Calu3 (cell line): Measurements from ENCODE around the gene RPL15. TPM values are rescaled to one million over a fixed set of nuclear protein-coding genes. Genes with fewer than 3 reads are reported as not detected.

Experiments used
- BruUV-seq: library from RNA; stranded (reverse); fragments of 400-500 nt; replicated peaks from 2 replicates; lab custom pipeline; 2021; lab: Mats Ljungman, UMichigan
- CTCF ChIA-PET: fragments of 300-600 bp; sonication (Branson Sonifier 250); formaldehyde crosslinking; loops from one replicate; lab custom pipeline; 2022; ENCODE audit warnings: antibody characterized with exemption; lab: Charles Lee
- DNase-seq: peaks from one replicate; pipeline ENCODE4 v3.0.0; 2022
- H3K27ac Mint-ChIP-seq: one replicate; pipeline ENCODE4 v1.8.0; 2022; ENCODE audit warnings: mixed read lengths; ENCODE audit not compliant: unreplicated experiment
- H3K27me3 Mint-ChIP-seq: one replicate; pipeline ENCODE4 v1.8.0; 2022; ENCODE audit warnings: mixed read lengths; ENCODE audit not compliant: unreplicated experiment
- H3K36me3 Mint-ChIP-seq: one replicate; pipeline ENCODE4 v1.8.0; 2022; ENCODE audit warnings: mild to moderate bottlenecking, moderate library complexity, mixed read lengths; ENCODE audit not compliant: insufficient read depth, unreplicated experiment
- H3K4me1 Mint-ChIP-seq: one replicate; pipeline ENCODE4 v1.8.0; 2022; ENCODE audit warnings: mild to moderate bottlenecking, low read depth, mixed read lengths; ENCODE audit not compliant: unreplicated experiment
- H3K4me3 Mint-ChIP-seq: one replicate; pipeline ENCODE4 v1.8.0; 2022; ENCODE audit warnings: mild to moderate bottlenecking, low read depth, moderate library complexity, mixed read lengths; ENCODE audit not compliant: unreplicated experiment
- H3K9me3 Mint-ChIP-seq: one replicate; pipeline ENCODE4 v1.8.0; 2022; ENCODE audit warnings: low read depth, mixed read lengths; ENCODE audit not compliant: unreplicated experiment
- intact Hi-C: fragments of 100-400 bp; cut with micrococcal nuclease; formaldehyde crosslinking; loops from one replicate; pipeline ENCODE4 v1.10.0; 2022; ENCODE audit not compliant: unreplicated experiment
- total RNA-seq: library from RNA; stranded (reverse); gene quantifications from 2 replicates; pipeline ENCODE4 v1.2.3, GENCODE V29; 2022
- TF ChIP-seq, protein P1 (sequence below): fragments of 200-600 bp; IDR thresholded peaks from one replicate; pipeline ENCODE4 v1.8.0; 2022; ENCODE audit warnings: antibody characterized with exemption; ENCODE audit not compliant: unreplicated experiment

Gene RPL15
- total RNA-seq, 1 experiment from 2014 or later = 1,430 TPM

DNA sequence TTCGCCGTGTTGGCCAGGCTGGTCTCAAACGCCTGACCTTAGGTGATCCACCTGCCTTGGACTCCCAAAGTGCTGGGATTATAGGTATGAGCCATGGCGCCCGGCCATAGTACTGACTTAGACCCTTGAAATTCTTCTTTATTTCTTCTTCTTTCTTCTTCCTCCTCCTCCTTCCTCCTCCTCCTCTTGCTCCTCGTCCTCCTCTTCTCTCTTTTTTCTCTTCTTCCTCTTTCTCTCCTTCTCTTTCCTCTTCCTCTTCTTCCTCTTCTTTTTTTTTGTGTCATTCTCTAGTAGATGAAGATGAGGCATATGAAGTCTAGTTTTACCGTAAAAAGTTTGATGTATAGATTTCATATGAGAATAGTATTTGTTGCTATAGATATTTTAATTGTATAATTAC is 9.3 kb downstream of the RPL15 start:
- CTCF ChIA-PET = no interaction called here
- TF ChIP-seq, protein P1, sequence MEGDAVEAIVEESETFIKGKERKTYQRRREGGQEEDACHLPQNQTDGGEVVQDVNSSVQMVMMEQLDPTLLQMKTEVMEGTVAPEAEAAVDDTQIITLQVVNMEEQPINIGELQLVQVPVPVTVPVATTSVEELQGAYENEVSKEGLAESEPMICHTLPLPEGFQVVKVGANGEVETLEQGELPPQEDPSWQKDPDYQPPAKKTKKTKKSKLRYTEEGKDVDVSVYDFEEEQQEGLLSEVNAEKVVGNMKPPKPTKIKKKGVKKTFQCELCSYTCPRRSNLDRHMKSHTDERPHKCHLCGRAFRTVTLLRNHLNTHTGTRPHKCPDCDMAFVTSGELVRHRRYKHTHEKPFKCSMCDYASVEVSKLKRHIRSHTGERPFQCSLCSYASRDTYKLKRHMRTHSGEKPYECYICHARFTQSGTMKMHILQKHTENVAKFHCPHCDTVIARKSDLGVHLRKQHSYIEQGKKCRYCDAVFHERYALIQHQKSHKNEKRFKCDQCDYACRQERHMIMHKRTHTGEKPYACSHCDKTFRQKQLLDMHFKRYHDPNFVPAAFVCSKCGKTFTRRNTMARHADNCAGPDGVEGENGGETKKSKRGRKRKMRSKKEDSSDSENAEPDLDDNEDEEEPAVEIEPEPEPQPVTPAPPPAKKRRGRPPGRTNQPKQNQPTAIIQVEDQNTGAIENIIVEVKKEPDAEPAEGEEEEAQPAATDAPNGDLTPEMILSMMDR = no peak

GRCh38 chr3:23926736-23927135 is 9.8 kb downstream of the RPL15 start:
- TF ChIP-seq, protein P1 = no peak
- intact Hi-C loops = loop anchor here (2.0 kb wide), 1 partner anchor 18 kb away; the partner anchor contains the start of gene NR1D2
- no peaks in the 10 kb centered on the region for H3K27me3 Mint-ChIP-seq
- H3K4me3 Mint-ChIP-seq = no peak overlapping the region
- H3K36me3 Mint-ChIP-seq = peaks cover 4% of the 10 kb centered on the region
- no TSS peak for BruUV-seq
- no peaks in the 10 kb centered on the region for H3K9me3 Mint-ChIP-seq
- peak; percentile 23 for DNase-seq
- H3K4me1 Mint-ChIP-seq = peaks cover 7% of the 10 kb centered on the region
- H3K27ac Mint-ChIP-seq = peak overlapping the region; percentile 70
- CTCF ChIA-PET = interaction anchor here (0.6 kb wide), 2 partner anchors 13 to 79 kb away, joined by 4 to 6 read pairs; no protein-coding TSS in a partner anchor

More for the DNA sequence above, 9.3 kb downstream of the RPL15 start:
- Mint-ChIP-seq H3K27me3 (no peaks in the 10 kb centered on the region), H3K9me3 (no peaks in the 10 kb centered on the region), H3K4me3 (no peak overlapping the region), H3K27ac (no peak overlapping the region), H3K4me1 (peaks cover 7% of the 10 kb centered on the region), H3K36me3 (peaks cover 9% of the 10 kb centered on the region)
- intact Hi-C loops = loop anchor here (2.0 kb wide), 1 partner anchor 19 kb away; the partner anchor contains the start of gene NR1D2
- no TSS peak for BruUV-seq
- no peak for DNase-seq

DNA sequence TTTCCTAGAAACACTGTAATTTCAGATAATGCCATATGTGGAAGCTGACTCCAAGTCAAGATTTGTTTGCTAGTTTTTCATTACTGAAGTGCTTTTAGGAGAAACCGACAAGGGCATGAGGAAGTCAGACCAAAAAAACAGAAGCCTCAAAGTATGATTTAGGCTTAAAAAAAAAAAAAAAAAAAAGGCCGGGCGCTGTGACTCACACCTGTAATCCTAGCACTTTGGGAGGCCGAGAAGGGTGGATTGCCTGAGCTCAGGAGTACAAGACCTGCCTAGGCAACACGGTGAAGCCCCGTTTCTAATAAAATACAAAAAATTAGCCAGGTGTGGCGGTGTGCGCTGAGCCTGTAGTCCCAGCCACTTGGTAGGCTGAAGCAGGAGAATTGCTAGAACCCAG is 11.6 kb downstream of the RPL15 start:
- peak; percentile 32 for DNase-seq
- Mint-ChIP-seq H3K27me3 (no peaks in the 10 kb centered on the region), H3K9me3 (no peaks in the 10 kb centered on the region), H3K27ac (no peak overlapping the region), H3K4me3 (no peak overlapping the region), H3K4me1 (peaks cover 7% of the 10 kb centered on the region), H3K36me3 (no peaks in the 10 kb centered on the region)
- CTCF ChIA-PET = interaction anchor here (0.7 to 1.5 kb wide), 3 partner anchors 13 to 1734 kb away, joined by 3 to 5 read pairs (median 5); no protein-coding TSS in a partner anchor
- intact Hi-C loops = no loop called here
- no TSS peak for BruUV-seq
- TF ChIP-seq, protein P1 = no peak

DNA sequence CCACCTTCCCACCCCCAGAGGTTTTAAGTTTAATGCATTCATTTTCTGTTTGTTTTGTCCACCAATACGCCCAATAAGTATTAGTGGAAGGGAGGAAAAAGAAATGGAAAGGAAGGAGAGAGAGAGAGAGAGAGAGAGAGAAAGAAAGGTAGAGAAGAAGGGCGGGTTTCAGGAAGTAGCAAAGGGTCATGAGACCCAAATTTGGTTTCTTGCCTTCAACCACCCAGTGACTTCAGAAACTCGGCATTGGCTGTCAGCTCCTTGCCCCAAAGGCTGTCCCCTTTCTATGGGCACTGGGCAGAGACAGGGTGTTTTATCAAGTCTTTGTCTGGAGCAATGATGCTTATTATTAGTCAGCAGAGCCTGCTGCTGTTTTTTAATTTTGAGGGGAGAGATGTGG is 14.7 kb downstream of the RPL15 start:
- no peaks in the 10 kb centered on the region for H3K9me3 Mint-ChIP-seq
- CTCF ChIA-PET = interaction anchor here (0.9 kb wide), 1 partner anchor 470 kb away, joined by 4 read pairs; no protein-coding TSS in a partner anchor
- BruUV-seq = no TSS peak
- H3K4me3 Mint-ChIP-seq = no peak overlapping the region
- TF ChIP-seq, protein P1 = no peak
- DNase-seq = no peak
- peaks cover 7% of the 10 kb centered on the region for H3K4me1 Mint-ChIP-seq
- no peaks in the 10 kb centered on the region for H3K36me3 Mint-ChIP-seq
- no peaks in the 10 kb centered on the region for H3K27me3 Mint-ChIP-seq
- intact Hi-C loops = no loop called here
- no peak overlapping the region for H3K27ac Mint-ChIP-seq
